AG04449 (cell line): ENCODE data around the gene NOTCH4.

Experiments
- CTCF ChIA-PET: fragments of 350-600 bp; formaldehyde crosslinking; extraction: SDS; loops from one replicate; lab custom pipeline; 2021; ENCODE audit warnings: antibody characterized with exemption; lab: Yijun Ruan, JAX
- POLR2A ChIA-PET: fragments of 400-600, 350-600 bp; formaldehyde crosslinking; extraction: SDS; loops from one replicate; lab custom pipeline; 2020; ENCODE audit warnings: antibody characterized with exemption, inconsistent platforms; lab: Yijun Ruan, JAX
- DNase-seq: peaks from one replicate; pipeline ENCODE4 v3.0.0-alpha.2; 2010; ENCODE audit warnings: low read depth, low spot score
- H3K4me3 ChIP-seq: 2 replicates; pipeline ENCODE4 v1.5.1; 2011; ENCODE audit warnings: low read depth, mild to moderate bottlenecking, control low read depth, low read length
- TF ChIP-seq, protein P1 (sequence below): IDR thresholded peaks from one replicate; pipeline ENCODE4 v1.5.1; 2011; ENCODE audit warnings: mild to moderate bottlenecking, moderate library complexity, low read length, control low read depth, inconsistent platforms; ENCODE audit not compliant: insufficient read depth; ENCODE audit errors: missing control alignments

The NOTCH4 gene

DNA sequence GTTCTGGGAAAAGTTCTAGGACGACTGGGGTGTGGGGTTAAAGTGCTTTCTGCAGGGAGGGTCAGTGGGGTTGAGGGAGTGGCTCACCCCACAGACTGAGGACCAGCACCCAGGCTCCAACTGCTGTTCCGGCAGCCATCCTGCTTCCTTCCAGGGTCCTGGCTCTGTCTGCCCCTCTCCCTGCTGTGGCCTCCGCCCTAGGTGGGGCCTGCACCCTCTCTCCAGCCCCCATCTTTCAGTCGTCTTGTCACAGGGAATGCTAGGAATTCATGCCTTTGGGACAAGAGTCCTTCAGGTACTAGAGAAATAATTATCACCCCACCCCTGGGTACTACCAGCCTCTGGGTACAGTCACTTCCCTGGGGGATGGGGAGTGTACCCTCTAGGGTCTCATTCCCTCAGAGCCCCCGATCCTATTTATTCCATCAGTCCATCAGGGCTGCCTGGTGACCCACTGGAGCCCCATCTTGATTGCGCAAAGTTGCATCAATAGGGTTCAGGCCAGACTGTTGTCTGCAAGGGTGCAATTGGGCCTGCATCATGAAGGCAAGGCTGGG, 39.7 kb downstream of the NOTCH4 start, which contains the start of gene AGER:
Gene AGER (minus strand): TSS at position 170 of the 557 bp plus-strand sequence. CDS start 31 bp downstream, at position 139.
- ChIA-PET CTCF (no interaction called here), POLR2A (no interaction called here)
- TF ChIP-seq, protein P1, sequence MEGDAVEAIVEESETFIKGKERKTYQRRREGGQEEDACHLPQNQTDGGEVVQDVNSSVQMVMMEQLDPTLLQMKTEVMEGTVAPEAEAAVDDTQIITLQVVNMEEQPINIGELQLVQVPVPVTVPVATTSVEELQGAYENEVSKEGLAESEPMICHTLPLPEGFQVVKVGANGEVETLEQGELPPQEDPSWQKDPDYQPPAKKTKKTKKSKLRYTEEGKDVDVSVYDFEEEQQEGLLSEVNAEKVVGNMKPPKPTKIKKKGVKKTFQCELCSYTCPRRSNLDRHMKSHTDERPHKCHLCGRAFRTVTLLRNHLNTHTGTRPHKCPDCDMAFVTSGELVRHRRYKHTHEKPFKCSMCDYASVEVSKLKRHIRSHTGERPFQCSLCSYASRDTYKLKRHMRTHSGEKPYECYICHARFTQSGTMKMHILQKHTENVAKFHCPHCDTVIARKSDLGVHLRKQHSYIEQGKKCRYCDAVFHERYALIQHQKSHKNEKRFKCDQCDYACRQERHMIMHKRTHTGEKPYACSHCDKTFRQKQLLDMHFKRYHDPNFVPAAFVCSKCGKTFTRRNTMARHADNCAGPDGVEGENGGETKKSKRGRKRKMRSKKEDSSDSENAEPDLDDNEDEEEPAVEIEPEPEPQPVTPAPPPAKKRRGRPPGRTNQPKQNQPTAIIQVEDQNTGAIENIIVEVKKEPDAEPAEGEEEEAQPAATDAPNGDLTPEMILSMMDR = no peak
- no peak within 1 kb of the TSS for H3K4me3 ChIP-seq
- DNase-seq = no peak

DNA sequence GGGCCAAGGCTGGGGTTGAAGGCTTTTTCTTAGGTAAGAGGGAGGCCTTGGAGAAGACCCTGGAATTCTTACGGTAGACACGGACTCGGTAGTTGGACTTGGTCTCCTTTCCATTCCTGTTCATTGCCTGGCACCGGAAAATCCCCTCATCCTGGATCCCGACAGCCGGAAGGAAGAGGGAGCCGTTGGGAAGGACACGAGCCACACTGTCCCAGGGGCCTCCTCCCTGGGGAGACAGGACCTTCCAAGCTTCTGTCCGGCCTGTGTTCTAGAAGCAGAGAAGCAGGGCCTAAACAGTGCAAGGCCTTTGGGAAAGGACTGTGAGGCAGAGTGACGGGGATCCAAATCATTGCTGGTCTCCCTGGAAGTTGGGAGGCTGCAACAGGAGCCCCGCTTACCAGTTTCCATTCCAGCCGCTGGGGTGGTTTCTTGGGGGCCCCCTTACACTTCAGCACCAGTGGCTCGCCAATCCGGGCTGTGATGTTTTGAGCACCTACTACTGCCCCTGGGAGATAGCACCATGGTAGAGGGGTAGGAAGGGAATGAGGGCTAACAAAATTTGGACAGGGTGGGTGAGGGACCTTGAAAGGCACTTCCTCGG, 40.3 kb downstream of the NOTCH4 start:
- ChIA-PET CTCF (interaction anchor here (2.0 kb wide), 1 partner anchor 12 kb away, joined by 10 read pairs; no protein-coding TSS in a partner anchor), POLR2A (no interaction called here)
- DNase-seq = no peak
- H3K4me3 ChIP-seq = no peak overlapping the region
- TF ChIP-seq, protein P1 = no peak

DNA sequence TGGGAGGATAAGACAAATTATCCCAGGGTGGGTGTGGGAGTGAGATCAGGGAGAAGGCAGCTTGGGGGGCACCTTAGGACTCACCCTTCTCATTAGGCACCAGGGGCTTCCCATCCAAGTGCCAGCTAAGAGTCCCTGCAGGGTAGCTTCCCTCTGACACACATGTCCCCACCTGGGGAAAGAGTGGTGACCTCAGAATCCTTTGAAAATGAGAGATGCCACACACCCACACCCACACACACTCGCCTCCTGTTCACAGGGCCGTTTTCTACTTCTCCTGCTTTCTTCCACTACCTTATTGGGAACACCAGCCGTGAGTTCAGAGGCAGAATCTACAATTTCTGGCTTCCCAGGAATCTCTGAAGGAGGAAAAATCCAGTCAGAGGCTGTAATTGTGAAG, 40.8 kb downstream of the NOTCH4 start:
- ChIA-PET POLR2A (interaction anchor here (1.2 kb wide), 1 partner anchor 10 kb away, joined by 3 read pairs; the partner anchor contains the start of gene GPSM3), CTCF (interaction anchor here (0.9 to 2.0 kb wide), 3 partner anchors 11 to 65 kb away, joined by 3 to 10 read pairs (median 4); no protein-coding TSS in a partner anchor)
- TF ChIP-seq, protein P1 = no peak
- H3K4me3 ChIP-seq = no peak overlapping the region
- DNase-seq = no peak

DNA sequence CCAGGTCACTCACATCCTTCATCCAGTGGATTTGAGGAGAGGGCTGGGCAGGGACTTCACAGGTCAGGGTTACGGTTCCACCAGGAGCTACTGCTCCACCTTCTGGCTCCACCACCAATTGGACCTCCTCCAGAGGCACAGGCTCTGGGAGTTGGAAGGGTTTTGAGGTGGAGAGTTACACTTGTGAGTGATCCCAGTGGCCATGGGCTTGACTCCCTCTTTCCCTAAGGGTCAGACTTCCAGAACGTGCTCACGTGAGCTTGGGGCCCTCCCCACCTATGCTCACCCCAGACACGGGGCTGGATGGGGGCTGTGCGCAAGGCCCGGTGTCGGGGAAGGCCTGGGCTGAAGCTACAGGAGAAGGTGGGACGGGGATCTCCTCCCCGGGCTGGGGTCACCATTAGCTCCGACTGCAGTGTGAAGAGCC, 41.3 kb downstream of the NOTCH4 start:
- TF ChIP-seq, protein P1 = no peak
- ChIA-PET POLR2A (interaction anchor here (1.2 kb wide), 1 partner anchor 11 kb away, joined by 3 read pairs; the partner anchor contains the start of gene GPSM3), CTCF (interaction anchor here (0.9 to 2.0 kb wide), 3 partner anchors 12 to 65 kb away, joined by 3 to 10 read pairs (median 4); no protein-coding TSS in a partner anchor)
- DNase-seq = no peak
- H3K4me3 ChIP-seq = no peak overlapping the region

DNA sequence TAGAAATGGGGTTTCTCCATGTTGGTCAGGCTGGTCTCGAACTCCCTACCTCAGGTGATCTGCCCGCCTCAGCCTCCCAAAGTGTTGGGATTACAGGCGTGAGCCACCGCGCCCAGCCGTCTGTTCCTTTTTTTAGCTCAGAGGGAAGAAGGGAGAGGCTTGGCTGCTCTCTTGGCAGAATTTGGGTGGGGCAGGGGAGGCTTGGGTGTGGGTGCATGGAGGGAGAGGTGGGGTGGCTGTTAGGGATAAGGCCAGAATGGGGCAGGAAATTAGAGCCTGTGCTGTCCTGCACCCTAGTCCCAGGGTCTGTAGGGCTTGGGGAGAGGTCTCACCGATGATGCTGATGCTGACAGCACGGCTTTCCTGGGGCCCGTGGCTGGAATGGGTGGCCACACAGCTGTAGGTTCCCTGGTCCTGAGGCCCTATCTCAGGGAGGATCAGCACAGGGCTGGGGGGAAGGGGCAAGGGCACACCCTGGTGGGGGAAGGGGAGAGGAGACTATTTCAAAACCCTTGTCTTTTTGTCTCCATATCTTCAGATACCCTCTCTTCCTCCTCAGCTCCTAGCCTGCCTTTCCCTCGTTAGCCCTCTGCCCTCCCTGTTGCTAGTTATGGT, 41.8 kb downstream of the NOTCH4 start:
- H3K4me3 ChIP-seq = no peak overlapping the region
- ChIA-PET CTCF (interaction anchor here (0.8 to 2.0 kb wide), 4 partner anchors 12 to 65 kb away, joined by 3 to 10 read pairs (median 4); no protein-coding TSS in a partner anchor), POLR2A (interaction anchor here (1.2 kb wide), 1 partner anchor 11 kb away, joined by 3 read pairs; the partner anchor contains the start of gene GPSM3)
- TF ChIP-seq, protein P1 = no peak
- no peak for DNase-seq
